ENCODE measurements around the gene PRSS16. TPM values are rescaled to one million over a fixed set of nuclear protein-coding genes. Genes with fewer than 3 reads are reported as not detected.
A peak's percentile ranks its signal among the peaks of the same experiment; 100 is the strongest.
"Not testable (repeated sequence)": the region's sequence is repeated elsewhere in the genome, so short reads cannot be mapped to it uniquely, and the experiment has no call there.

PRSS16 gene
- total RNA-seq, 1 donor from 2014 or later: 1.8 TPM

DNA sequence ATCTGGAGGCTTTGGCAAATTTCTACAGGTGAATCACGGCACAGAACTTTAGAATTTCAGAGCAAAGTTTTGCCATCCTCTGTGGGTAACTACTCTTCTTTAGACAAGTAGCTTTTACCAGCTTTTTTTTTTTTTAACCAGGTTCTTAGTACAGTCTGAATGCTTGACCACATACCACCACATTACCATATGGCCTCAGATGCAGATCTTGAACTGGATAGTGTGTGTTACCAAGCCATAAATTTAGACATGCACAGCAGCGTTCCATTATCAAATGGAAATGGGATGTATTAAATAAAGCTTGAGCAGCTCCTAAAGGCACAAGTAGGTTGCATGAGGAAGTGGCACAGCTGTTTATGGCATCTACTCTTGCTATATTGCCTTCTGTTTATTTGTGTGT is 38.3 kb upstream of the PRSS16 start:
- DNase-seq (ENCODE audit: low spot score): no peak
- Mint-ChIP-seq H3K9me3 (ENCODE audit: low read depth) (no peaks in the 10 kb centered on the region), H3K36me3 (ENCODE audit: low read depth) (no peaks in the 10 kb centered on the region), H3K27ac (ENCODE audit: unreplicated experiment) (no peak overlapping the region), H3K4me3 (ENCODE audit: unreplicated experiment) (no peak overlapping the region), H3K27me3 (ENCODE audit: low read depth) (peaks cover 7% of the 10 kb centered on the region), H3K4me1 (ENCODE audit: low read depth) (peaks cover 14% of the 10 kb centered on the region)
- TF ChIP-seq, protein P1, sequence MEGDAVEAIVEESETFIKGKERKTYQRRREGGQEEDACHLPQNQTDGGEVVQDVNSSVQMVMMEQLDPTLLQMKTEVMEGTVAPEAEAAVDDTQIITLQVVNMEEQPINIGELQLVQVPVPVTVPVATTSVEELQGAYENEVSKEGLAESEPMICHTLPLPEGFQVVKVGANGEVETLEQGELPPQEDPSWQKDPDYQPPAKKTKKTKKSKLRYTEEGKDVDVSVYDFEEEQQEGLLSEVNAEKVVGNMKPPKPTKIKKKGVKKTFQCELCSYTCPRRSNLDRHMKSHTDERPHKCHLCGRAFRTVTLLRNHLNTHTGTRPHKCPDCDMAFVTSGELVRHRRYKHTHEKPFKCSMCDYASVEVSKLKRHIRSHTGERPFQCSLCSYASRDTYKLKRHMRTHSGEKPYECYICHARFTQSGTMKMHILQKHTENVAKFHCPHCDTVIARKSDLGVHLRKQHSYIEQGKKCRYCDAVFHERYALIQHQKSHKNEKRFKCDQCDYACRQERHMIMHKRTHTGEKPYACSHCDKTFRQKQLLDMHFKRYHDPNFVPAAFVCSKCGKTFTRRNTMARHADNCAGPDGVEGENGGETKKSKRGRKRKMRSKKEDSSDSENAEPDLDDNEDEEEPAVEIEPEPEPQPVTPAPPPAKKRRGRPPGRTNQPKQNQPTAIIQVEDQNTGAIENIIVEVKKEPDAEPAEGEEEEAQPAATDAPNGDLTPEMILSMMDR (IDR thresholded peaks at IDR 0.05): no peak

DNA sequence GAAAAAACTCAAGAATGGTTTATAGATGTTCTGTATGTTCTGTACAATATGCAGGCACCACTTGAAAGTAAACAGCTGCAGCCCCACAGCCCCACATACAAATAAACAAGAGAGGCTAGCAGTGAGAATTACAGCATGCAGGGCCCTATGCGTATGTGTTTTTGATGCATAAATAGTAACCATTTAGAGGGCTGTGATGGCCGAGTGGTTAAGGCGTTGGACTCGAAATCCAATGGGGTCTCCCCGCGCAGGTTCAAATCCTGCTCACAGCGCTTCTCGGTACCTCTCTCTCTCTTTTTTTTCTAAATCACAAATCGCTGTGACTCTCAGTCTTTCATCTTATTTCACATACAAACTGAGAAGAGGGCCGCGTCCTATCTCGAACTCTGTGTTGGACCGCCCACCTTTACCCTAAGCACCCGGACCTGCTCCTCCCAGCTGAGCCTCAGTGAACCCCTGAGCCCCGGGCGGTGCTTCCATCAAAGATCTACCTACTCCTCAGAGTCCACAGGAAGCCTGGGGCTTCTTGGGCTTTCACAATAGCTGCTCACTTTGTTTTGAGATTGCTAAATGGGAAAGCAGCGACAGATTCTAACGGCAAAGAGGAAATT is 37.7 kb upstream of the PRSS16 start:
- Mint-ChIP-seq H3K27me3 (ENCODE audit: low read depth) (peaks cover 7% of the 10 kb centered on the region), H3K9me3 (ENCODE audit: low read depth) (no peaks in the 10 kb centered on the region), H3K4me1 (ENCODE audit: low read depth) (peaks cover 19% of the 10 kb centered on the region), H3K36me3 (ENCODE audit: low read depth) (no peaks in the 10 kb centered on the region), H3K4me3 (ENCODE audit: unreplicated experiment) (no peak overlapping the region), H3K27ac (ENCODE audit: unreplicated experiment) (no peak overlapping the region)
- DNase-seq (ENCODE audit: low spot score): no peak
- TF ChIP-seq, protein P1 (IDR thresholded peaks at IDR 0.05): no peak

DNA sequence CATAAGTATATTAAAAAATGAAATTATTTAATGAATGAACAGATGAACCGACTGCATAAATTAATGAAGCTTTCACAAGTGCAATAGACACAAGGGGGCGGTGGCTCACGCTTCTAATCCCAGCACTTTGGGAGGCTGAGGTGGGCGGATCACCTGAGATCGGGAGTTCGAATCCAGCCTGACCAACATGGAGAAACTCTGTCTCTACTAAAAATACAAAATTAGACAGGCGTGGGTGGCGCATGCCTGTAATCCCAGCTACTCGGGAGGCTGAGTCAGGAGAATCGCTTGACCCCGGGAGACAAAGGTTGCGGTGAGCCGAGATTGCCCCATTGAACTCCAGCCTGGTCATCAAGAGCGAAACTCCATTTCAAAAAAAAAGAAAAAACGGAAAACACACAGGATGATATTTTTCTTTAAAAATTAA is 34.4 kb upstream of the PRSS16 start:
- TF ChIP-seq, protein P1 (IDR thresholded peaks at IDR 0.05): peak; percentile 29
- not testable (repeated sequence) for H3K27me3 Mint-ChIP-seq (ENCODE audit: low read depth); H3K9me3 Mint-ChIP-seq (ENCODE audit: low read depth); H3K4me3 Mint-ChIP-seq (ENCODE audit: unreplicated experiment); DNase-seq (ENCODE audit: low spot score); H3K36me3 Mint-ChIP-seq (ENCODE audit: low read depth); H3K27ac Mint-ChIP-seq (ENCODE audit: unreplicated experiment)
- H3K4me1 Mint-ChIP-seq (ENCODE audit: low read depth): peaks cover 14% of the 10 kb centered on the region

DNA sequence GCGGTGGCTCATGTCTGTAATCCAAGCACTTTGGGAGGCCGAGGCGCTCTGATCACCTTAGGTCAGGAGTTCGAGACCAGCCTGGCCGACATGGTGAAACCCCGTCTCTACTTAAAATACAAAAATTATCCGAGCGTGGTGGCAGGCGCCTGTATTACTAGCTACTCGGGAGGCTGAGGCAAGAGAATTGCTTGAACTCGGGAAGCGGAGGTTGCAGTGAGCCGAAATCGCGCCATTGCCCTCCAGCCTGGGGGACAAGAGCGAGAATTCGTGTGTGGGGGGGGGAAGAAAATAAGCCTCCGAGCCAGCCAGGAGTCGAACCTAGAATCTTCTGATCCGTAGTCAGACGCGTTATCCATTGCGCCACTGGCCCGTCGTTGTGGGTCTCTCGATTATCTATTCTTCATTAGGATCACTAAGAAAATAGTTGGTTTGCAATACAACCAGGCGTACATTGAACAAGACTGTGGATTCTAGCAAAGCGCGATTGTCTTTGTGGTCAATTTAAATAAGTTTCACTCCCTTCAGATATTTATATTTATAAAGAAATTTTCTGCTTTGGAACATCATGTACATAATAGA is 33.9 kb upstream of the PRSS16 start:
- DNase-seq (ENCODE audit: low spot score): no peak

DNA sequence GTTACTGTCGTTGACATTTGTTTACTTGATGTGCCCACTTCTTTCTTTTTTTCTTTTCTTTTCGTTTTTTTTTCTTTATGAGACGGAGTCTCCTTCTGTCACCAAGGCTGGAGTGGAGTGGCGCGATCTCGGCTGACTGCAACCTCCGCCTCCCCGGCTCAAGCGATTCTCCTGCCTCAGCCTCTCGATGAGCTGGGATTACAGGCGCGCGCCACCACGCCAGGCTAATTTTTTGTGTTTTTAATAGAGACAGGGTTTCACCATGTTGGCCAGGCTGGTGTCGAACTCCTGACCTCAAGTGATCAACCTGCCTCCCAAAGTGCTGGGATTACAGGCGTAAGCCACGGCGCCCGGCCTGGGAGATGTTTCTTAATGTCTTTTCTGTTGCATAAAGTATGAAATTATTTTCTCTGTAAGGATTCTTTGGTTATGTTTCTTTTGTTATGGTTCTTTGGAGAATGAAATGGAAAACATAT is 33.3 kb upstream of the PRSS16 start:
- no peak overlapping the region for H3K27ac Mint-ChIP-seq (ENCODE audit: unreplicated experiment)
- no peak for DNase-seq (ENCODE audit: low spot score)
- H3K9me3 Mint-ChIP-seq (ENCODE audit: low read depth): peaks cover 5% of the 10 kb centered on the region
- TF ChIP-seq, protein P1 (IDR thresholded peaks at IDR 0.05): no peak
- H3K36me3 Mint-ChIP-seq (ENCODE audit: low read depth): no peaks in the 10 kb centered on the region
- H3K4me3 Mint-ChIP-seq (ENCODE audit: unreplicated experiment): peak overlapping the region; percentile 88
- H3K27me3 Mint-ChIP-seq (ENCODE audit: low read depth): no peaks in the 10 kb centered on the region
- H3K4me1 Mint-ChIP-seq (ENCODE audit: low read depth): peaks cover 14% of the 10 kb centered on the region

More for the DNA sequence above, 33.9 kb upstream of the PRSS16 start:
- H3K36me3 Mint-ChIP-seq (ENCODE audit: low read depth): no peaks in the 10 kb centered on the region
- H3K9me3 Mint-ChIP-seq (ENCODE audit: low read depth): peaks cover 5% of the 10 kb centered on the region
- no peaks in the 10 kb centered on the region for H3K27me3 Mint-ChIP-seq (ENCODE audit: low read depth)
- H3K4me1 Mint-ChIP-seq (ENCODE audit: low read depth): peaks cover 14% of the 10 kb centered on the region
- no peak overlapping the region for H3K27ac Mint-ChIP-seq (ENCODE audit: unreplicated experiment)
- TF ChIP-seq, protein P1 (IDR thresholded peaks at IDR 0.05): no peak
- H3K4me3 Mint-ChIP-seq (ENCODE audit: unreplicated experiment): peak overlapping the region; percentile 88
